Upper lobe of right lung (tissue), 1 donor: ENCODE results near the gene GLP2R. TPM values are rescaled to one million over a fixed set of nuclear protein-coding genes. Genes with fewer than 3 reads are reported as not detected.

Experiments
- ATAC-seq: fragments of 200-7000 bp; cut with Tn5 transposase; one replicate; pipeline ENCODE4 v1.9.1; 2020; ENCODE audit warnings: mild to moderate bottlenecking, moderate library complexity
- DNase-seq: peaks from one replicate; pipeline ENCODE4 v3.0.0-alpha.2; 2020
- H3K27ac ChIP-seq: fragments of 200-600 bp; one replicate; pipeline ENCODE4 v1.8.0; 2022
- H3K27me3 ChIP-seq: fragments of 200-600 bp; one replicate; pipeline ENCODE4 v1.8.0; 2022; ENCODE audit warnings: mild to moderate bottlenecking
- H3K36me3 ChIP-seq: fragments of 200-600 bp; one replicate; pipeline ENCODE4 v1.8.0; 2022
- H3K4me1 ChIP-seq: fragments of 200-600 bp; one replicate; pipeline ENCODE4 v1.8.0; 2022
- H3K4me3 ChIP-seq: fragments of 200-600 bp; one replicate; pipeline ENCODE4 v1.8.0; 2022; ENCODE audit warnings: mild to moderate bottlenecking
- H3K9me3 ChIP-seq: fragments of 200-600 bp; one replicate; pipeline ENCODE4 v1.8.0; 2022
- intact Hi-C: fragments of 100-400 bp; cut with DNase I; formaldehyde crosslinking; loops from one replicate; pipeline ENCODE4 v1.11.0; 2022
- total RNA-seq: library from RNA; stranded (reverse); fragmentation: NEBNext Ultra II Directional; extraction: Animal tissue kit (Norgen Biotek cat#: 25700); gene quantifications from one replicate; pipeline ENCODE4 v1.2.1, GENCODE V29; 2021
- TF ChIP-seq, protein P1 (sequence below): fragments of 200-600 bp; IDR thresholded peaks from one replicate; pipeline ENCODE4 v1.8.0; 2022; ENCODE audit warnings: antibody characterized with exemption
- donor health status: DM: no; HTN: yes; CAD: no; lungs with severe emphysema.

Gene GLP2R
- total RNA-seq, 1 donor from 2014 or later = 1.8 TPM

- Histone ChIP-seq H3K4me1 (no peaks in the 10 kb centered on the region), H3K36me3 (no peaks in the 10 kb centered on the region), H3K27ac (no peak overlapping the region), H3K27me3 (no peaks in the 10 kb centered on the region), H3K9me3 (no peaks in the 10 kb centered on the region), H3K4me3 (no peak overlapping the region)
- intact Hi-C loops = no loop called here
- no peak for DNase-seq
- no peak for ATAC-seq
- TF ChIP-seq, protein P1, sequence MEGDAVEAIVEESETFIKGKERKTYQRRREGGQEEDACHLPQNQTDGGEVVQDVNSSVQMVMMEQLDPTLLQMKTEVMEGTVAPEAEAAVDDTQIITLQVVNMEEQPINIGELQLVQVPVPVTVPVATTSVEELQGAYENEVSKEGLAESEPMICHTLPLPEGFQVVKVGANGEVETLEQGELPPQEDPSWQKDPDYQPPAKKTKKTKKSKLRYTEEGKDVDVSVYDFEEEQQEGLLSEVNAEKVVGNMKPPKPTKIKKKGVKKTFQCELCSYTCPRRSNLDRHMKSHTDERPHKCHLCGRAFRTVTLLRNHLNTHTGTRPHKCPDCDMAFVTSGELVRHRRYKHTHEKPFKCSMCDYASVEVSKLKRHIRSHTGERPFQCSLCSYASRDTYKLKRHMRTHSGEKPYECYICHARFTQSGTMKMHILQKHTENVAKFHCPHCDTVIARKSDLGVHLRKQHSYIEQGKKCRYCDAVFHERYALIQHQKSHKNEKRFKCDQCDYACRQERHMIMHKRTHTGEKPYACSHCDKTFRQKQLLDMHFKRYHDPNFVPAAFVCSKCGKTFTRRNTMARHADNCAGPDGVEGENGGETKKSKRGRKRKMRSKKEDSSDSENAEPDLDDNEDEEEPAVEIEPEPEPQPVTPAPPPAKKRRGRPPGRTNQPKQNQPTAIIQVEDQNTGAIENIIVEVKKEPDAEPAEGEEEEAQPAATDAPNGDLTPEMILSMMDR = no peak
Measured at GRCh38 chr17:9798724-9799123, 27.0 kb upstream of the GLP2R start.

DNA sequence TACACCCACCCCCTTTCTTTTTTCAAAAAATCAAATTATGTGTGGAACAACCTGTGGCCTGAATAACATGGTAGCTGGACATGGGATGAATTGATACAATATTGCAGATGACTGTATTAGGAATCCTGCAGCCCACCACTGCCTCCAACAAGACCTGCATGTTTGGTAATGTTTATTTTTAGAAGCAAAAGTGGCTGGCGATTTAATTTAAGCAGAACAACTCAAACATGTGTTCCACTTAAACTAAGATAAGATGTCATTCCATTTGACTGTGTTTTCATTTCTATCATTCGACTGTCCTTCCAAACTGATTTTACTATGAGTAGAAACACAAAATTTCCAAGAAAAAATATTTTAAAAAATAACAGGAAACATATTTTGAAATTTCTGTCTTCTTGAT is 24.2 kb upstream of the GLP2R start:
- Histone ChIP-seq H3K4me3 (no peak overlapping the region), H3K9me3 (no peaks in the 10 kb centered on the region), H3K4me1 (no peaks in the 10 kb centered on the region), H3K27me3 (no peaks in the 10 kb centered on the region), H3K36me3 (no peaks in the 10 kb centered on the region), H3K27ac (no peak overlapping the region)
- ATAC-seq (no peak), DNase-seq (no peak)
- TF ChIP-seq, protein P1 = no peak
- intact Hi-C loops = no loop called here

DNA sequence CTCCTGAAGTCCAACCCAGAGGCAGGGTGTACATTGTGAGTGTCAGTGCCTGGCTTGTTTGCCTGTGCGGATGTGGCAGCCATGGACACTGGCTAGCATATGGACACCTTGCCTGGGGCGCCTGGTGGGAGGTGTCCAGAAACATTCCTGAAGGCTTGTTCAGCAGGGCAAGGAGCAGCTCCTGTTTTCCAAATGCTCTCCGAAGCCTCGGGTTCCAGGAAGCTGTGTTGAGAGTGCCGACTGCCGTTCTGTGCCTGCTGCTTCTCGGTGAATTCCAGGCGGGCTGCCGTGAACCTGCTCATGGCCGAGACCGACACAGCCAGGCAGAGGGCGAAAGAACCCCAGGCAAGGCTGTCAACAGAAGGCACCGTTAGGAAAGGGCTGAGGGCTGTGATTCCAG is 23.4 kb upstream of the GLP2R start:
- no peak for DNase-seq
- ATAC-seq = no peak
- H3K4me3 ChIP-seq = no peak overlapping the region
- H3K27me3 ChIP-seq = no peaks in the 10 kb centered on the region
- H3K4me1 ChIP-seq = no peaks in the 10 kb centered on the region
- intact Hi-C loops = no loop called here
- TF ChIP-seq, protein P1 = no peak
- no peaks in the 10 kb centered on the region for H3K9me3 ChIP-seq
- H3K27ac ChIP-seq = no peak overlapping the region
- no peaks in the 10 kb centered on the region for H3K36me3 ChIP-seq

- H3K4me3 ChIP-seq = no peak overlapping the region
- TF ChIP-seq, protein P1 = no peak
- intact Hi-C loops = no loop called here
- DNase-seq (no peak), ATAC-seq (no peak)
- H3K9me3 ChIP-seq = no peaks in the 10 kb centered on the region
- H3K36me3 ChIP-seq = no peaks in the 10 kb centered on the region
- no peaks in the 10 kb centered on the region for H3K27me3 ChIP-seq
- H3K4me1 ChIP-seq = no peaks in the 10 kb centered on the region
- H3K27ac ChIP-seq = no peak overlapping the region
Measured at GRCh38 chr17:9802697-9803096, 23.0 kb upstream of the GLP2R start.

GRCh38 chr17:9805769-9806168 is 20.0 kb upstream of the GLP2R start:
- Histone ChIP-seq H3K36me3 (no peaks in the 10 kb centered on the region), H3K4me3 (no peak overlapping the region), H3K9me3 (no peaks in the 10 kb centered on the region), H3K27ac (no peak overlapping the region), H3K27me3 (no peaks in the 10 kb centered on the region), H3K4me1 (no peaks in the 10 kb centered on the region)
- DNase-seq (no peak), ATAC-seq (no peak)
- TF ChIP-seq, protein P1 = no peak
- intact Hi-C loops = no loop called here

DNA sequence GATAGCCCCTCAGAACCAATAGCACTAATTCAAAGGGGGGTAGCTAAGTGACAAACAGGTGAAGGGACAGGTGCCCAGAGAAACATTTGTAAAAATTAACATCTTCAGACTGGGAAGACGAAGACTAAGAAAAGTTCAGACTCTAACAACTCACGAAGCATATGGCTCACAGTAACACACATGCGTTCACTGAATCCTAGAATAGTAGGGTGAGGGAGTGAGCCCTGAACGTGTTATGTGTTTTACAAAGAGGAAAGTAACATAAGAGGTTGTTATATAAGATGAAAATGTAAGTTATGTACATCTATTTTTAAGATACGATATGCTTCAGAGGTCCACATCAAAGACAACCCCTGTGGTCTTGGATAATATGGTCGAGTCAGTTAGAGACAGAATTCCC is 19.0 kb upstream of the GLP2R start:
- no peak overlapping the region for H3K27ac ChIP-seq
- intact Hi-C loops = no loop called here
- H3K27me3 ChIP-seq = no peaks in the 10 kb centered on the region
- no peaks in the 10 kb centered on the region for H3K36me3 ChIP-seq
- no peaks in the 10 kb centered on the region for H3K9me3 ChIP-seq
- no peaks in the 10 kb centered on the region for H3K4me1 ChIP-seq
- no peak overlapping the region for H3K4me3 ChIP-seq
- DNase-seq (no peak), ATAC-seq (no peak)
- TF ChIP-seq, protein P1 = no peak
